Esophagus muscularis mucosa (tissue), 4 donors: Measurements from ENCODE around the gene MYLK.
"Not testable (repeated sequence)": the region's sequence is repeated elsewhere in the genome, so short reads cannot be mapped to it uniquely, and the experiment has no call there.

Experiments used
- EP300 ChIP-seq: sonication (generic); formaldehyde crosslinking; IDR thresholded peaks from one replicate; pipeline ENCODE4 v1.6.1; 2017; ENCODE audit warnings: antibody characterized with exemption
- POLR2A ChIP-seq: fragments of 450-650 bp; IDR thresholded peaks from one replicate; pipeline ENCODE4 v1.6.1; 2017; ENCODE audit warnings: antibody characterized with exemption, moderate library complexity, mild to moderate bottlenecking, low read depth
- POLR2AphosphoS5 ChIP-seq, 2 donors: sonication (generic); formaldehyde crosslinking; IDR thresholded peaks; one replicate each; pipeline ENCODE4 v1.6.1; 2017; ENCODE audit warnings: antibody characterized with exemption in 2 of 2
- TF ChIP-seq, protein P1 (sequence below), 3 experiments: fragments of 200-600 bp in 2 of 3; fragments of 450-650 bp in 1 of 3; sonication (generic) in 2 of 3; IDR thresholded peaks; one replicate each; pipeline ENCODE4 v1.5.1; 2017 to 2019; ENCODE audit warnings: antibody characterized with exemption in 3 of 3, mild to moderate bottlenecking in 2 of 3, moderate library complexity in 1 of 3

GRCh38 chr3:123738522-123738921, 145.6 kb downstream of the MYLK start:
- TF ChIP-seq, protein P1, sequence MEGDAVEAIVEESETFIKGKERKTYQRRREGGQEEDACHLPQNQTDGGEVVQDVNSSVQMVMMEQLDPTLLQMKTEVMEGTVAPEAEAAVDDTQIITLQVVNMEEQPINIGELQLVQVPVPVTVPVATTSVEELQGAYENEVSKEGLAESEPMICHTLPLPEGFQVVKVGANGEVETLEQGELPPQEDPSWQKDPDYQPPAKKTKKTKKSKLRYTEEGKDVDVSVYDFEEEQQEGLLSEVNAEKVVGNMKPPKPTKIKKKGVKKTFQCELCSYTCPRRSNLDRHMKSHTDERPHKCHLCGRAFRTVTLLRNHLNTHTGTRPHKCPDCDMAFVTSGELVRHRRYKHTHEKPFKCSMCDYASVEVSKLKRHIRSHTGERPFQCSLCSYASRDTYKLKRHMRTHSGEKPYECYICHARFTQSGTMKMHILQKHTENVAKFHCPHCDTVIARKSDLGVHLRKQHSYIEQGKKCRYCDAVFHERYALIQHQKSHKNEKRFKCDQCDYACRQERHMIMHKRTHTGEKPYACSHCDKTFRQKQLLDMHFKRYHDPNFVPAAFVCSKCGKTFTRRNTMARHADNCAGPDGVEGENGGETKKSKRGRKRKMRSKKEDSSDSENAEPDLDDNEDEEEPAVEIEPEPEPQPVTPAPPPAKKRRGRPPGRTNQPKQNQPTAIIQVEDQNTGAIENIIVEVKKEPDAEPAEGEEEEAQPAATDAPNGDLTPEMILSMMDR (IDR thresholded peaks at IDR 0.05) = not testable (repeated sequence)
- not testable (repeated sequence) for TF ChIP-seq POLR2AphosphoS5 (IDR thresholded peaks at IDR 0.05); EP300; POLR2A
